MM.1S (cell line): ENCODE measurements around the gene DCLK2.

ENCODE experiments used
- DNase-seq: peaks from one replicate; pipeline ENCODE4 v3.0.0-alpha.2; 2015
- H2AFZ ChIP-seq: fragments of 300-600 bp; sonication (generic); 2 replicates; pipeline ENCODE4 v1.6.0; 2016; ENCODE audit warnings: antibody characterized with exemption, low read length
- H3F3A ChIP-seq: fragments of 300-600 bp; sonication (generic); 2 replicates; pipeline ENCODE4 v1.6.1; 2016; ENCODE audit warnings: mild to moderate bottlenecking, antibody characterized with exemption, low read length, moderate library complexity, mixed read lengths; ENCODE audit not compliant: insufficient read depth
- H3K27ac ChIP-seq: fragments of 300-600 bp; sonication (generic); 2 replicates; pipeline ENCODE4 v1.5.1; 2016; ENCODE audit warnings: mild to moderate bottlenecking, low read length
- H3K27me3 ChIP-seq: fragments of 300-600 bp; sonication (generic); replicated peaks from 2 replicates; pipeline ENCODE4 v1.6.0; 2016; ENCODE audit warnings: low read length; ENCODE audit not compliant: insufficient read depth
- H3K36me3 ChIP-seq: fragments of 300-600 bp; sonication (generic); replicated peaks from 2 replicates; pipeline ENCODE4 v1.6.1; 2016; ENCODE audit warnings: mild to moderate bottlenecking, low read length, mixed read lengths; ENCODE audit not compliant: insufficient read depth
- H3K4me1 ChIP-seq: fragments of 300-600 bp; sonication (generic); 2 replicates; pipeline ENCODE4 v1.6.1; 2016; ENCODE audit warnings: low read length, mixed read lengths
- H3K4me2 ChIP-seq: fragments of 300-600 bp; sonication (generic); 2 replicates; pipeline ENCODE4 v1.6.0; 2016; ENCODE audit warnings: low read depth, low read length
- H3K4me3 ChIP-seq: fragments of 300-600 bp; sonication (generic); 2 replicates; pipeline ENCODE4 v1.5.1; 2016; ENCODE audit warnings: low read length, mixed read lengths
- H3K79me2 ChIP-seq: fragments of 300-600 bp; sonication (generic); 2 replicates; pipeline ENCODE4 v1.6.1; 2016; ENCODE audit warnings: mixed run types, low read length, mixed read lengths
- H3K9ac ChIP-seq: fragments of 300-600 bp; sonication (generic); 2 replicates; pipeline ENCODE4 v1.6.1; 2016; ENCODE audit warnings: low read length, mixed read lengths
- H3K9me2 ChIP-seq: fragments of 300-600 bp; sonication (generic); replicated peaks from 2 replicates; pipeline ENCODE4 v1.6.1; 2016; ENCODE audit warnings: mild to moderate bottlenecking, low read length, mixed read lengths; ENCODE audit not compliant: insufficient read depth
- H3K9me3 ChIP-seq: fragments of 300-600 bp; sonication (generic); replicated peaks from 2 replicates; pipeline ENCODE4 v1.6.1; 2016; ENCODE audit warnings: mild to moderate bottlenecking, low read length, mixed read lengths; ENCODE audit not compliant: insufficient read depth
- H4K20me1 ChIP-seq: fragments of 300-600 bp; sonication (generic); 2 replicates; pipeline ENCODE4 v1.6.1; 2016; ENCODE audit warnings: mild to moderate bottlenecking, low read length, moderate library complexity, mixed read lengths; ENCODE audit not compliant: insufficient read depth
- CTCF ChIP-seq: fragments of 300-600 bp; sonication (generic); IDR thresholded peaks from 2 replicates; pipeline ENCODE4 v1.5.1; 2016; ENCODE audit warnings: antibody characterized with exemption, low read length, mixed read lengths
- EZH2 ChIP-seq: fragments of 300-600 bp; sonication (generic); optimal IDR thresholded peaks from 2 replicates; pipeline ENCODE3; 2017; ENCODE audit warnings: low read depth, mild to moderate bottlenecking, antibody characterized with exemption, low read length, mixed read lengths
- EZH2phosphoT487 ChIP-seq: fragments of 300-600 bp; sonication (generic); IDR thresholded peaks from 2 replicates; pipeline ENCODE4 v1.6.1; 2018; ENCODE audit warnings: antibody characterized with exemption, low read length

The DCLK2 gene

GRCh38 chr4:150215601-150216000 lies 137.4 kb downstream of the DCLK2 start:
- TF ChIP-seq EZH2phosphoT487 = no peak
- no peak for TF ChIP-seq CTCF
- no peak for TF ChIP-seq EZH2
- Histone ChIP-seq H3K27ac (no peak overlapping the region), H3K36me3 (no peaks in the 10 kb centered on the region), H3F3A (peaks cover 11% of the 10 kb centered on the region), H3K9me2 (no peaks in the 10 kb centered on the region), H2AFZ (no peak overlapping the region), H3K27me3 (peaks cover 12% of the 10 kb centered on the region), H3K79me2 (no peaks in the 10 kb centered on the region), H3K4me1 (peaks cover 20% of the 10 kb centered on the region), H3K4me2 (no peak overlapping the region), H3K4me3 (no peak overlapping the region), H3K9me3 (no peaks in the 10 kb centered on the region), H3K9ac (no peak overlapping the region), H4K20me1 (no peaks in the 10 kb centered on the region)
- no peak for DNase-seq

- Histone ChIP-seq H3K9me3 (no peaks in the 10 kb centered on the region), H3K4me2 (no peak overlapping the region), H3K9me2 (no peaks in the 10 kb centered on the region), H3K4me1 (peaks cover 19% of the 10 kb centered on the region), H3K27ac (no peak overlapping the region), H3K9ac (no peak overlapping the region), H3K79me2 (no peaks in the 10 kb centered on the region), H3F3A (peaks cover 11% of the 10 kb centered on the region), H2AFZ (no peak overlapping the region), H3K27me3 (peaks cover 3% of the 10 kb centered on the region), H3K4me3 (no peak overlapping the region), H4K20me1 (no peaks in the 10 kb centered on the region), H3K36me3 (no peaks in the 10 kb centered on the region)
- TF ChIP-seq EZH2phosphoT487 = no peak
- TF ChIP-seq EZH2 = no peak
- no peak for TF ChIP-seq CTCF
- no peak for DNase-seq
Observed at GRCh38 chr4:150216726-150217125, 138.5 kb downstream of the DCLK2 start.

GRCh38 chr4:150217192-150217591 lies 138.9 kb downstream of the DCLK2 start:
- H3K4me2 ChIP-seq = no peak overlapping the region
- DNase-seq = no peak
- no peaks in the 10 kb centered on the region for H3K36me3 ChIP-seq
- H3F3A ChIP-seq = peaks cover 10% of the 10 kb centered on the region
- no peak overlapping the region for H3K4me3 ChIP-seq
- no peak overlapping the region for H2AFZ ChIP-seq
- H3K27ac ChIP-seq = no peak overlapping the region
- no peak overlapping the region for H3K9ac ChIP-seq
- TF ChIP-seq EZH2phosphoT487 = no peak
- no peak for TF ChIP-seq CTCF
- no peak for TF ChIP-seq EZH2
- H4K20me1 ChIP-seq = no peaks in the 10 kb centered on the region
- peaks cover 15% of the 10 kb centered on the region for H3K4me1 ChIP-seq
- no peaks in the 10 kb centered on the region for H3K9me3 ChIP-seq
- H3K9me2 ChIP-seq = no peaks in the 10 kb centered on the region
- H3K27me3 ChIP-seq = no peaks in the 10 kb centered on the region
- H3K79me2 ChIP-seq = no peaks in the 10 kb centered on the region

GRCh38 chr4:150217808-150218207 lies 139.6 kb downstream of the DCLK2 start:
- Histone ChIP-seq H3K4me3 (no peak overlapping the region), H4K20me1 (no peaks in the 10 kb centered on the region), H3K27me3 (no peaks in the 10 kb centered on the region), H3K9me3 (no peaks in the 10 kb centered on the region), H3K4me1 (peaks cover 9% of the 10 kb centered on the region), H3K9ac (no peak overlapping the region), H3K27ac (no peak overlapping the region), H3K36me3 (no peaks in the 10 kb centered on the region), H2AFZ (no peak overlapping the region), H3K9me2 (no peaks in the 10 kb centered on the region), H3K4me2 (no peak overlapping the region), H3K79me2 (no peaks in the 10 kb centered on the region), H3F3A (peaks cover 4% of the 10 kb centered on the region; the same call in 1 of the 2 replicates)
- no peak for DNase-seq
- TF ChIP-seq EZH2phosphoT487 (no peak), CTCF (no peak), EZH2 (no peak)
